DOHH2 (cell line): ENCODE data around the gene NEU4.

ENCODE experiments used
- H3F3A ChIP-seq: fragments of 200-600 bp; sonication (generic), shearing (Covaris generic); 2 replicates; pipeline ENCODE4 v1.6.0; 2016; ENCODE audit warnings: antibody characterized with exemption, mild to moderate bottlenecking; ENCODE audit not compliant: control insufficient read depth, insufficient read depth
- H3K27ac ChIP-seq: fragments of 200-600 bp; sonication (generic); 2 replicates; pipeline ENCODE4 v1.5.1; 2014; ENCODE audit warnings: low read depth, mild to moderate bottlenecking, low read length, moderate library complexity
- H3K27me3 ChIP-seq: fragments of 200-600 bp; sonication (generic); 2 replicates; pipeline ENCODE4 v1.6.1; 2014; ENCODE audit warnings: mild to moderate bottlenecking, low read length, mixed read lengths; ENCODE audit not compliant: control insufficient read depth
- H3K36me3 ChIP-seq: fragments of 200-600 bp; sonication (generic); 2 replicates; pipeline ENCODE4 v1.6.1; 2014; ENCODE audit warnings: mild to moderate bottlenecking, low read length, moderate library complexity, mixed read lengths; ENCODE audit not compliant: control insufficient read depth
- H3K4me1 ChIP-seq: fragments of 200-600 bp; sonication (generic); 2 replicates; pipeline ENCODE4 v1.6.1; 2014; ENCODE audit warnings: mild to moderate bottlenecking, low read length, mixed read lengths; ENCODE audit not compliant: control insufficient read depth
- H3K4me2 ChIP-seq: fragments of 200-600 bp; sonication (generic); 2 replicates; pipeline ENCODE4 v1.6.0; 2014; ENCODE audit warnings: mild to moderate bottlenecking, low read length, moderate library complexity
- H3K4me3 ChIP-seq: fragments of 200-600 bp; sonication (generic); 2 replicates; pipeline ENCODE4 v1.5.1; 2014; ENCODE audit warnings: mild to moderate bottlenecking, low read length, mixed read lengths
- H3K79me2 ChIP-seq: fragments of 200-600 bp; sonication (generic); 2 replicates; pipeline ENCODE4 v1.6.1; 2014; ENCODE audit warnings: mild to moderate bottlenecking, low read length, mixed read lengths; ENCODE audit not compliant: control insufficient read depth
- H3K9me2 ChIP-seq: fragments of 200-600 bp; sonication (generic); replicated peaks from 2 replicates; pipeline ENCODE4 v1.6.1; 2014; ENCODE audit warnings: mild to moderate bottlenecking, low read length, mixed read lengths; ENCODE audit not compliant: control insufficient read depth
- H3K9me3 ChIP-seq: fragments of 200-600 bp; sonication (generic); 2 replicates; pipeline ENCODE4 v1.6.1; 2014; ENCODE audit warnings: antibody characterized with exemption, low read length, mixed read lengths; ENCODE audit not compliant: control insufficient read depth, insufficient read depth
- H4K20me1 ChIP-seq: fragments of 200-600 bp; sonication (generic); 2 replicates; pipeline ENCODE4 v1.6.0; 2014; ENCODE audit warnings: low read depth, mild to moderate bottlenecking, antibody characterized with exemption, low read length, moderate library complexity; ENCODE audit not compliant: control insufficient read depth, insufficient read depth
- CTCF ChIP-seq: fragments of 200-600 bp; sonication (generic); IDR thresholded peaks from one replicate; pipeline ENCODE4 v1.5.1; 2014; ENCODE audit warnings: antibody characterized with exemption, mild to moderate bottlenecking, low read depth, low read length; ENCODE audit not compliant: poor library complexity, severe bottlenecking
- EZH2phosphoT487 ChIP-seq: fragments of 200-600 bp; sonication (generic); IDR thresholded peaks from 2 replicates; pipeline ENCODE4 v1.6.1; 2017; ENCODE audit warnings: borderline replicate concordance, mild to moderate bottlenecking, antibody characterized with exemption, low read length, moderate library complexity, mixed read lengths

NEU4 gene

DNA sequence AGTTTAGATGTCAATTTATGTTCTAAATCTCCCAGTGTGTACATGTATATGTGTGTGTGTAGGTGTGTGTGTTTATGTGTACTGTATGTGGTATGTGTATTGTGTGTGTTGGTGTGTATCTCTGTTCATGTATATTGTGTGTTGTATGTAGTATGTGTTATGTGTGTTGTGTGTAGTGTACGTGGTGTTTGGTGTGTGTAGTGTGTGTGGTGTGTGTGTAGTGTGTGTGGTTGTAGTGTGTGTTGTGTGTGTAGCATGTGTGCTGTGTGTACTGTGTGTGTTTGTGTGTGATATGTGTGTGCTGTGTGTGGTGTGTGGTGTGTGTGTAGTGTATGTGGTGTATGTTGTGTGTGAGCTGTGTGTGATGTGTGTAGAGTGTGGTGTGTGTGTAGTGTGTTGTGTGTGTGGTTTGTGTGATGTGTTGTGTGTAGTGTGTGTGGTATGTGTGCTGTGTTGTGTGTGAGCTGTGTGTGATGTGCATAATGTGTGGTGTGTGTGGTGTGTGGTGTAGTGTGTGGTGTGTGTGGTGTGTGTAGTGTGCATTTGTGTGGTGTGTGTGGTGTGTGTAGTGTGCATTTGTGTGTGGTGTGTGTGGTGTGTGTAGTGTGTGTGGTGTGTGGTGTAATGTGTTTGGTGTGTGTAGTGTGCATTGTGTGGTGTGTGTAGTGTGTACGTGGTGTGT is 55.3 kb downstream of the NEU4 start:
- no peak overlapping the region for H3K27ac ChIP-seq
- H3K36me3 ChIP-seq: no peaks in the 10 kb centered on the region
- H3F3A ChIP-seq: peaks cover 8% of the 10 kb centered on the region
- no peaks in the 10 kb centered on the region for H4K20me1 ChIP-seq
- no peaks in the 10 kb centered on the region for H3K9me2 ChIP-seq
- H3K4me1 ChIP-seq: peaks cover 16% of the 10 kb centered on the region
- H3K9me3 ChIP-seq: peaks cover 12% of the 10 kb centered on the region; the same call in 1 of the 2 replicates
- no peaks in the 10 kb centered on the region for H3K79me2 ChIP-seq
- no peak overlapping the region for H3K4me3 ChIP-seq
- TF ChIP-seq EZH2phosphoT487: no peak
- TF ChIP-seq CTCF: no peak
- H3K27me3 ChIP-seq: peaks cover 9% of the 10 kb centered on the region; the same call in 1 of the 2 replicates
- H3K4me2 ChIP-seq: no peak overlapping the region

DNA sequence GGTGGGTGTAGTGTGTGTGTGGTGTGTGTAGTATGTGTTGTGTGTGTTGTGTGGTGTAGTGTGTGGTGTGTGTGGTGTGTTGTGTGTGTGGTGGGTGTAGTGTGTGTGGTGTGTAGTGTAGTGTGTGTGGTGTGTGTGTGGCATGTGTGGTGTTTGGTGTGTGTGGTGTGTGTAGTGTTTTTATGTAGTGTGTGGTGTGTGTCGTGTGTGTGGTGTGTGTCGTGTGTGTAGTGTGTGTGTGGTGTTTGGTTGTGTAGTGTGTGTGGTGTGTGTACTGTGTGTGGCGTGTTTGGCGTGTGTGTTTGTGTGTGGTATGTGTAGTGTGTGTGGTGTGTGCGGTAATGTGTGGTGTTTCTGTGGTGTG is 55.8 kb downstream of the NEU4 start:
- Histone ChIP-seq H3K27me3 (peaks cover 9% of the 10 kb centered on the region; the same call in 1 of the 2 replicates), H3K4me1 (peaks cover 11% of the 10 kb centered on the region), H4K20me1 (no peaks in the 10 kb centered on the region), H3K36me3 (no peaks in the 10 kb centered on the region), H3K9me3 (peaks cover 12% of the 10 kb centered on the region; the same call in 1 of the 2 replicates), H3K27ac (no peak overlapping the region), H3K4me2 (no peak overlapping the region), H3F3A (peaks cover 8% of the 10 kb centered on the region), H3K4me3 (no peak overlapping the region), H3K79me2 (no peaks in the 10 kb centered on the region), H3K9me2 (no peaks in the 10 kb centered on the region)
- TF ChIP-seq EZH2phosphoT487 (no peak), CTCF (no peak)

DNA sequence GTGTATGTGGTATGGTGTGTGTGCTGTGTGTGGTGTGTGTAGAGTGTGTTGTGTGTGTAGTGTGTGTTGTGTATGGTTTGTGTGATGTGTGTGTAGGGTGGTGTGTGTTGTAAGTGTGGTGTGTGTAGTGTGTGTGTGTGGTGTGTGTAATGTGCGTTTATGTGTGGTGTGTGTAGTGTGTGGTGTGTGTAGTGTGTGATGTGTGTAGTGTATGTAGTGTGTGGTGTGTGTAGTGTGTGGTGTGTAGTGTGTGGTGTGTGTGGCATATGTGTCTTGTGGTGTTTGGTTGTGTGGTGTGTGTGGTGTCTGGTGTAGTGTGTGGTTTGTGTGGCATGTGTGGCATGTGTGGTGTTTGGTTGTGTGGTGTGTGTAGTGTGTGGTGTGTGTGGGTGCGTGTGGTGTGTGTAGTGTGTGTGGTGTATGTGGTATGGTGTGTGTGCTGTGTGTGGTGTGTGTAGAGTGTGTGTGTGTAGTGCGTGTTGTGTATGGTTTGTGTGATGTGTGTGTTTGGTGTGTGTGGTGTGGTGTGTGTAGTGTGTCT is 56.5 kb downstream of the NEU4 start:
- peaks cover 4% of the 10 kb centered on the region for H3K4me1 ChIP-seq

More for the DNA sequence above, 56.5 kb downstream of the NEU4 start:
- Histone ChIP-seq H3F3A (peaks cover 8% of the 10 kb centered on the region), H3K4me2 (no peak overlapping the region), H3K9me2 (no peaks in the 10 kb centered on the region), H3K27ac (no peak overlapping the region), H3K4me3 (no peak overlapping the region), H3K36me3 (no peaks in the 10 kb centered on the region), H3K79me2 (no peaks in the 10 kb centered on the region), H3K9me3 (peaks cover 12% of the 10 kb centered on the region; the same call in 1 of the 2 replicates), H4K20me1 (no peaks in the 10 kb centered on the region), H3K27me3 (peaks cover 9% of the 10 kb centered on the region; the same call in 1 of the 2 replicates)
- TF ChIP-seq EZH2phosphoT487 (no peak), CTCF (no peak)
